SH-SY5Y (cell line): ENCODE measurements around the gene POMP.

ENCODE experiments used
- GATA2 ChIP-seq: IDR thresholded peaks from 2 replicates; pipeline ENCODE4 v1.6.1; 2011; ENCODE audit warnings: mild to moderate bottlenecking, low read depth, low read length
- GATA3 ChIP-seq: IDR thresholded peaks from 2 replicates; pipeline ENCODE4 v1.6.1; 2011; ENCODE audit warnings: low read depth, mild to moderate bottlenecking, low read length, moderate library complexity

DNA sequence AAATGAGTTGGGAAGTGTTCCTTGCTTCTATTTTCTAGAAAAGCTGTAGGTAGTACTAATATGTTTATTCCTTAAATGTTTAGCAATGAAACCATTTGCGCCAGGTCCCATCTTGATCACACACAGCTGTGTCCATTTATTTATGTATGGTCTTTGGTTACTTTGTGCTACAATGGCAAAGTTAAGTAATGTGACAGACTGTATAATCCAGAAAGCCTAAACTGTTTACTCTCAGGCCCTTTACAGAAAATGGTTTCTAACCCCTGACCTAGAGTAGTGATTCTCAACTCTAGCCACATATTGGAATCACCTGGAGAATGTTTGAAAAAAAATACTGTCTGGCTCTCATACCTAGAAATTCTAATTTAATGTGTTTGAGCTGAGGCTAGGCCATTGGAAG, 38.5 kb downstream of the POMP start:
- TF ChIP-seq GATA3 = no peak
- TF ChIP-seq GATA2 = no peak
